SH-SY5Y (cell line): Measurements from ENCODE around the gene ADGRE1.

Experiments
- GATA2 ChIP-seq: IDR thresholded peaks from 2 replicates; pipeline ENCODE4 v1.6.1; 2011; ENCODE audit warnings: mild to moderate bottlenecking, low read depth, low read length
- GATA3 ChIP-seq: IDR thresholded peaks from 2 replicates; pipeline ENCODE4 v1.6.1; 2011; ENCODE audit warnings: low read depth, mild to moderate bottlenecking, low read length, moderate library complexity

DNA sequence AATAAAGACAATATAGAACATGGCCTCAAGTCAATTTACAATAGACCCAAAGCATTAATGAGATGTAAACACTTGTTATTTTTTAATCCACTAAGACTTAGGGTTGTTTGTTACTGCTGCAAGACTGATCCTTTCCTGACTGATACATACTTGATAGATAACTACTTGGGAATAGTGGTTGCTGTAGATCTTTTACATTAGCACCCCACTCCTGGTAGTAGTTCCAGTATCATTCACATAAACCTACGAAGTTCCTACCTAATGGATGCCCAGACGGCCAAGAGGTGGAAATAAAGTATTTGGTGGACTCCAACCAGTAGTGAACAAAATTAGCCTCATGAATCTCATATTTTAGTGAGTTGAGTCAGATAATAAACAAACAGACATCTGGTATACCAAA, 26.9 kb downstream of the ADGRE1 start:
- TF ChIP-seq GATA2 (no peak), GATA3 (no peak)
